Cardiac fibroblast (primary cell): ENCODE results near the gene PTPN13.

ENCODE experiments used
- DNase-seq, 2 donors: peaks; one replicate each; pipeline versions ENCODE4 v3.0.0 to v3.0.0-alpha.2; 2010; ENCODE audit warnings: low read depth in 2 of 2
- H3K4me3 ChIP-seq, 2 donors: replicated peaks in 1 of 2; 1 replicate in 1 of 2; 2 replicates in 1 of 2; pipeline ENCODE4 v1.5.1; 2011; ENCODE audit warnings: low read depth in 2 of 2, low read length in 2 of 2, mild to moderate bottlenecking in 2 of 2, moderate library complexity in 1 of 2
- TF ChIP-seq, protein P1 (sequence below): IDR thresholded peaks from one replicate; pipeline ENCODE4 v1.5.1; 2011; ENCODE audit warnings: low read depth, mild to moderate bottlenecking, low read length, inconsistent platforms

Gene PTPN13

DNA sequence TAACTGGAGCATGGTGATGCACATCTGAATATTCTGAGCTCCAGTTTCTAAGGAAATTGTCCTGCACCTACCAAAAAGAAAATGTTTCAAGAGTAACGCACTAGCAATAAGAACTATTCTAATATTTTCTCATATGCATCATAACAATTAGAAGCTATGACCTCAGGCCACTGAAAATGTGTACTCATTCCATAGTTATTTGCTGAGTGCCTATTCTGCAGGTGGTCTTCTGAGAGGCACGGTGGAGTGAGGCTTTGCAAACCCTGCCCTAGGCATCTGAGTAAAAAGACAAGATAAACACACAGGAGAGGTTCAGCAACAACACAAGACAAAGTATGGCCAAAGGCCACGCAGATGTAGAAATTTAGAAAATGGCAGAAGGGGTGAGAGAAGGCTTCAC lies 231.4 kb downstream of the PTPN13 start:
- DNase-seq, result no peak
- no peak overlapping the region for H3K4me3 ChIP-seq
- TF ChIP-seq, protein P1, sequence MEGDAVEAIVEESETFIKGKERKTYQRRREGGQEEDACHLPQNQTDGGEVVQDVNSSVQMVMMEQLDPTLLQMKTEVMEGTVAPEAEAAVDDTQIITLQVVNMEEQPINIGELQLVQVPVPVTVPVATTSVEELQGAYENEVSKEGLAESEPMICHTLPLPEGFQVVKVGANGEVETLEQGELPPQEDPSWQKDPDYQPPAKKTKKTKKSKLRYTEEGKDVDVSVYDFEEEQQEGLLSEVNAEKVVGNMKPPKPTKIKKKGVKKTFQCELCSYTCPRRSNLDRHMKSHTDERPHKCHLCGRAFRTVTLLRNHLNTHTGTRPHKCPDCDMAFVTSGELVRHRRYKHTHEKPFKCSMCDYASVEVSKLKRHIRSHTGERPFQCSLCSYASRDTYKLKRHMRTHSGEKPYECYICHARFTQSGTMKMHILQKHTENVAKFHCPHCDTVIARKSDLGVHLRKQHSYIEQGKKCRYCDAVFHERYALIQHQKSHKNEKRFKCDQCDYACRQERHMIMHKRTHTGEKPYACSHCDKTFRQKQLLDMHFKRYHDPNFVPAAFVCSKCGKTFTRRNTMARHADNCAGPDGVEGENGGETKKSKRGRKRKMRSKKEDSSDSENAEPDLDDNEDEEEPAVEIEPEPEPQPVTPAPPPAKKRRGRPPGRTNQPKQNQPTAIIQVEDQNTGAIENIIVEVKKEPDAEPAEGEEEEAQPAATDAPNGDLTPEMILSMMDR, result no peak

DNA sequence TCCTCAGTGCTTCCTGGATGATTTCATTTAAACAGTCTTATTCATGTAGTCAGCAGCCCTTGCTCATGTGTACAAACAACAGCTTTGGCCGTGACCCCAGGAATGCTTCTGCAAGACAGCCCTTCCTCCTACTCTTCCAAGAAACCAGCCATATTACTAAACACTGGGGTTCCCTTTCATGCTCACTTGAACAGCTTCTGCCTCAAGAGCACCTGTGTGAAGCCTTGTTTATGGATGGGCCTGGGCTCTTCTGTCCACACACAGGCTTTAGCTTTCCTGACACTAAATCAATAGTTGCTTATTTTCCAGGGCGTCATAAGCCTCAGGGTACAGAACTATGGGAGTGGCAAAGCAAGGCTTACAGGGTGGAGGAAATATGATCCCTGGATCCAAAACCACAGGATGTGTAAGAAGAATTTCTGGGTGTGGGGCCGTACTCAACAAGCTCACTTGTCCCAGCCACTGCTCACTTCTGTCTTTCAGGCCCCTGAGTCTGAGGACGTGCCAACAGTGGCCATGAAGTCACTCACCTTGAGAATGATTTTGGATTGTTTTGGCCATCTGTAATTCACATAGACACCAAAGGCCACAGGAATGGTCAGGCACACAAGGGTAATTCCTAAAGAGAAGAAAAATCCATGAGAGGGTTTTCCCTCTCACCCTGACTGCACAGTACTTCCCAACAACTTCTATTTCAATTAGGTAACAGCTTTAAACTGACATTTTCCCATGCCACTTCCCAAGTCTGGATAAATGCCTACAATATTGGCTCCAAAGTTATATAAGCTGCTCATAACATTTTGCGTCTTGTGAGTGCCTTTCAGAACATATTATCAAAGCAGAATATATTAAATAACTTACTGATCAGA lies 237.4 kb downstream of the PTPN13 start:
- TF ChIP-seq, protein P1, result no peak
- H3K4me3 ChIP-seq, result no peak overlapping the region
- DNase-seq, result peak; percentile 84 to 93

DNA sequence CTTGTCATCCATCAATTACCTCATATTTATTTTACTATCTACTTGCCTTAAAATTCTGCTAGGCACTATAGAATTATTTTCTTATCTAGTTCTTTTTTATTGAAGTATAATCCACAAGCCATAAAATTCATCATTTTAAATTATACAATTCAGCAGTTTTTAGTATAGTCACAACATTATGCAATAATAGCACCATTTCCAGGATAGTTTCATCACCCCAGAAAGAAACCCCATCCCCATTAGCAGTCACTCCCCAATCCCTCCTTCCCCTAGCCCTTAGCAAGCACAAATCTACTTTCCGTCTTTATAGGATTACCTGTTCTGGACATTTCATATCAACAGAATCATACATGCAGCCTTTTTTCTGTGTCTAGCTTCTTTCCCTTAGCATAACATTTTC lies 239.5 kb downstream of the PTPN13 start:
- no peak overlapping the region for H3K4me3 ChIP-seq
- TF ChIP-seq, protein P1, result no peak
- DNase-seq, result no peak

DNA sequence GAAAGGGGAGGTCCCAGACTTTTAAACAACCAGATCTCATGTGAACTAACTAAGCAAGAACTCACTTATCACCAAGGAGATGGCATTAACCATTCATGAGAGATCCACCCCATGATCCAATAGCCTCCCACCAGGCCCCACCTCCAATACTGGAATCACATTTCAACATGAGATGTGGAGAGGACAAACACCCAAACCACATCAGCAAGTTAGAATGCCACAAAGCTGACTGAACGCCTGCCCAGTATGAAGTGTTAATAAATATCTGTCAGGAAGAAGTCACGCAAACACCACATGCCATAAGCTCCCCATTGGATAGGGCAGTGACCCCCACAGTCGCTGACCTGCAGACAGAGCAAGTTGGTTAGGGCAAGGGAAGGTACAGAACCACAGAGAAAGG lies 240.8 kb downstream of the PTPN13 start:
- peak in 1 of 2 donors; percentile 16 for DNase-seq

DNA sequence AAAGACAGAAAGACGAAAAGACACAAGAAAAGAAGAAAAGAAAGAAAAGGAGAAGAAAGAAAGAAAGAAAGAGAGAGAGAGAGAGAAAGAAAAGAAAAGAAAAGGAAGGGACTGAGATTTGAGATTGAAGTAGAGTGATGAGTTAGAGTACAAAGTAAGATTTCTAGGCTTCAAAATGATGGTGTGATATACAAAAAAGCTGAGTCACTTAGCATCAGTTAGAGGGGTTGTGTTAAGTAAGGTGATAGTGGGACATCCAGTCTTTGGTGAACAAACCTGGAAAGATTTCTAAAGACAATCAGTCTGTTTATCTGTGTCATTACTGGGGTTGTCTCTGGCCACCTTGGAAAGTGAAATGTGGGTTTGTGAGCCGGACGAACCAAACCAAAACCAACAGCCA lies 241.6 kb downstream of the PTPN13 start:
- TF ChIP-seq, protein P1, result no peak
- DNase-seq, result no peak
- H3K4me3 ChIP-seq, result no peak overlapping the region

More for the DNA sequence above, 240.8 kb downstream of the PTPN13 start:
- H3K4me3 ChIP-seq, result no peak overlapping the region
- TF ChIP-seq, protein P1, result no peak

DNA sequence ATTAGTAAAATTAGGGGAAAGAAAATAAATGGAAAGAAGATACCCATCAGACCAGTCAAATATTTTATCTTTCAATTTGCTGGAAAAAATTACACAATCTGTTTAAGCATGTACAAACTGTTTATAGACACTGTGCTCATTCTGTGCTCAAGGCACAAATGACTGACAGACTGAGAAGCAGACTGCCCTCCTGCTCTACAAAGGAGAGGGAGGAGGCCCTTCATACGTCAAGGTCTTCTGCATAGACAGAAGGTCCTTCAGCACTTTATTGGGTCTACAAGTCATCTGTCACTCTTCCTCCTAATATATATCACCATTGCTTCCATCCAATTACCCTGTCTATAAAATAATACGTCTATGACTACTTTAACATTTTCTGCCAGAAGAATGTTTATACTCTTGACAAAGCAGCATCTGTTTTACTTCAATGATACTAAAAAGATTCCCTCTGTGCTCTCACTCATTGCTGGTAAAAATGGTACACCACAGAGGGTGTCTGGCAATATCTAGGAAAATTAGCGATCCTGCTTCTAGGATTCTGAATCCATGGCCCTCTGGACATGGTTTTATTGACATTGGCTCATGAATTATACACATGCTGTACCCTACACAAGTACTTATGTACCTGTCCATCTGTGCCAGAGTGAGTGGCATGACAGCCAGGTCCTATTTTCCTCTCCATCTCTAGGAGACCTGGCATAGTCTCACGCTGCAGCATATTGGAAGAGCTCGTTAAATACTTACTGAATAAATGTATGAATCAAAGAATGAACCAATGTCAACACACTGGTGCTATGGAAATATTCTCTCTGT lies 243.8 kb downstream of the PTPN13 start:
- DNase-seq, result no peak
- H3K4me3 ChIP-seq, result no peak overlapping the region
- TF ChIP-seq, protein P1, result no peak
